ENCODE results near the gene ANKRD65. TPM values are rescaled to one million over a fixed set of nuclear protein-coding genes. Genes with fewer than 3 reads are reported as not detected.
"Not testable (repeated sequence)": the region's sequence is repeated elsewhere in the genome, so short reads cannot be mapped to it uniquely, and the experiment has no call there.

ANKRD65 gene
- total RNA-seq, 1 experiment from 2014 or later: not detected

DNA sequence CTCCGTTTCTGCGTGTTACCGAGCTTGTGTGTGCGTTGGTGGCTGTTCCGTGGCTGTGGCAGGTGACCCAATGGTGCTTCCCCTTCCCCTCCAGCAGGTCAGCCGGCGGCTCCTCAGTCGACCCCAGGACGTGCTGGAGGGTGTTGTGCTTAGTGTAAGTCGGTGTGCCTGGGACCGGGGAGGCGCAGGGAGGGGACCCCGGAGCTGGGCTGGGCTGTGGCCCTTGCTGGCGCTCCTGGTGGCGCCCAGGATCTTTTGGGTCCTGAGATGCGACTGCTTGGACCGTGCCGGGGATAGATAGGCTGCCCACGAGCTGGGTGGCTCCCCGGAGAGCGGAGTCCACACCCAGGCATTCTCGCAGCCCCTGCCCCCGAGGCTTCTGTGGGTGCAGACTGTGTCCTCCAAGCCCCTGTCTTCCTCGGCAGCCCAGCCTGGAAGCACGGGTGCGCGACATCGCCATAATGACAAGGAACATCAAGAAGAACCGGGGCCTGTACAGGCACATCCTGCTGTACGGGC, 34.3 kb upstream of the ANKRD65 start:
- intact Hi-C loops (cut with micrococcal nuclease; ENCODE audit: unreplicated experiment): no loop called here
- H3K36me3 Mint-ChIP-seq (ENCODE audit: insufficient read depth, unreplicated experiment): no peaks in the 10 kb centered on the region
- no peaks in the 10 kb centered on the region for H3K27me3 Mint-ChIP-seq (ENCODE audit: unreplicated experiment)
- no TSS peak for BruUV-seq (replicated peaks)
- no peak overlapping the region for H3K27ac Mint-ChIP-seq (ENCODE audit: unreplicated experiment)
- DNase-seq: no peak
- no peak for TF ChIP-seq CTCF (IDR thresholded peaks at IDR 0.05; ENCODE audit: unreplicated experiment)
- no peak overlapping the region for H3K4me3 Mint-ChIP-seq (ENCODE audit: low read depth, unreplicated experiment)
- no peaks in the 10 kb centered on the region for H3K4me1 Mint-ChIP-seq (ENCODE audit: low read depth, unreplicated experiment)
- H3K9me3 Mint-ChIP-seq (ENCODE audit: low read depth, unreplicated experiment): no peaks in the 10 kb centered on the region
- CTCF ChIA-PET: no interaction called here

DNA sequence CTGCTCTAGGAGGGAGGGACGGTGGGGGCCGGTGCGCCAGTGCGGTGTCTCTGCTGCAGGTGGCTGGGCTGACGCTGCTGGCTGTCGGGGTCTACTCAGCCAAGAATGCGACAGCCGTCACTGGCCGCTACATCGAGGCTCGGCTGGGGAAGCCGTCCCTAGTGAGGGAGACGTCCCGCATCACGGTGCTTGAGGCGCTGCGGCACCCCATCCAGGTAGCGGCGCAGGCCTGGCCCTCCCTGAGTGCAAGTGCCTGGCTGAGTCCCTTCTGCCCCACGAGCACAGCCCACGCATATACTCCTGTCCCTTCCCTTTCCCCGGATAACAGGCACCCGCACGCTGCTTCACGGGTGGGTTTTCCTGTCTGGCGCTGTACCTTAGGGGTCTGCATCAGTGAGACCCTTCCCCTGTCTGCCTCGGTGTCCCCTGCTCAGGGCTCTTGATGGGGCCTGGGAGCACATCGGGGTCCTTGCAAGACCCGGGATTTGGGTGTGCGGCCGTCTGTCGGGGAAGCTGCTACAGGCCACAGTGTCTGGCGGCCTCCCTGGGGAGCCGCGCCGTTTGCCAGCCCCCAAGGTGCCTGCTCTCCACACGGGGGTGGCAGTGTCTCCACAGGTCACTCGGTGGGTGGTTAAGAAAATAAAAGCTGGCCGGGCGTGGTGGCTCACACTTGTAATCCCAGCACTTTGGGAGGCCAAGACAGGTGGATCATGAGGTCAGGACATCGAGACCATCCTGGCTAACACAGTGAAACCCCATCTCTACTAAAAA, 33.4 kb upstream of the ANKRD65 start:
- DNase-seq; H3K27ac Mint-ChIP-seq (ENCODE audit: unreplicated experiment); CTCF ChIA-PET; intact Hi-C loops (cut with micrococcal nuclease; ENCODE audit: unreplicated experiment); H3K27me3 Mint-ChIP-seq (ENCODE audit: unreplicated experiment); H3K4me3 Mint-ChIP-seq (ENCODE audit: low read depth, unreplicated experiment); H3K4me1 Mint-ChIP-seq (ENCODE audit: low read depth, unreplicated experiment); H3K36me3 Mint-ChIP-seq (ENCODE audit: insufficient read depth, unreplicated experiment); H3K9me3 Mint-ChIP-seq (ENCODE audit: low read depth, unreplicated experiment); BruUV-seq (replicated peaks): not testable (repeated sequence)

DNA sequence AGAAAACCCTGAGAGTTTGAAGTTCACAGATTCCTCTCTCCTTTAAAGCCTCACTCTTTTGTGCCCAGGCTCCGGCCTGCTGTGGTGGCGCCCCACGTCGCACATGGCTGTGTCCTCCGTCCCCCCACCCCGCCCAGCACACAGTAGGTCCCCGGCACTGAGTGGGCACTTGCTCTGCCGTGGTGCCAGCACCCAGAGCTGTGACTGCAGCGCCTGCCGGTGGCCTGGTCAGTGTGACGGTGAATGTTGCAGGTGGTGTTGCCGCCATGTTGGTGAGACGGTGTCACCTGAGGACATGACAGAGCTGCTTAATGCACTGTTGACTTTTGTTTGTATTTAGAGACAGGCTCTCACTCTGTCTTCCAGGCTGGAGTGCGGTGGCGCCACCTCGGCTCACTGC, 31.8 kb upstream of the ANKRD65 start:
- no peaks in the 10 kb centered on the region for H3K4me1 Mint-ChIP-seq (ENCODE audit: low read depth, unreplicated experiment)
- H3K4me3 Mint-ChIP-seq (ENCODE audit: low read depth, unreplicated experiment): no peak overlapping the region
- no peaks in the 10 kb centered on the region for H3K9me3 Mint-ChIP-seq (ENCODE audit: low read depth, unreplicated experiment)
- no peak overlapping the region for H3K27ac Mint-ChIP-seq (ENCODE audit: unreplicated experiment)
- intact Hi-C loops (cut with micrococcal nuclease; ENCODE audit: unreplicated experiment): no loop called here
- TF ChIP-seq CTCF (IDR thresholded peaks at IDR 0.05; ENCODE audit: unreplicated experiment): no peak
- BruUV-seq (replicated peaks): no TSS peak
- CTCF ChIA-PET: no interaction called here
- H3K36me3 Mint-ChIP-seq (ENCODE audit: insufficient read depth, unreplicated experiment): no peaks in the 10 kb centered on the region
- H3K27me3 Mint-ChIP-seq (ENCODE audit: unreplicated experiment): peaks cover 17% of the 10 kb centered on the region
- DNase-seq: no peak

GRCh38 chr1:1452365-1452739, 31.3 kb upstream of the ANKRD65 start:
- peaks cover 17% of the 10 kb centered on the region for H3K27me3 Mint-ChIP-seq (ENCODE audit: unreplicated experiment)
- CTCF ChIA-PET; H3K36me3 Mint-ChIP-seq (ENCODE audit: insufficient read depth, unreplicated experiment); H3K9me3 Mint-ChIP-seq (ENCODE audit: low read depth, unreplicated experiment); H3K4me1 Mint-ChIP-seq (ENCODE audit: low read depth, unreplicated experiment); intact Hi-C loops (cut with micrococcal nuclease; ENCODE audit: unreplicated experiment); BruUV-seq (replicated peaks); H3K4me3 Mint-ChIP-seq (ENCODE audit: low read depth, unreplicated experiment); H3K27ac Mint-ChIP-seq (ENCODE audit: unreplicated experiment); DNase-seq: not testable (repeated sequence)

- no peaks in the 10 kb centered on the region for H3K4me1 Mint-ChIP-seq (ENCODE audit: low read depth, unreplicated experiment)
- no peak for DNase-seq
- intact Hi-C loops (cut with micrococcal nuclease; ENCODE audit: unreplicated experiment): no loop called here
- H3K36me3 Mint-ChIP-seq (ENCODE audit: insufficient read depth, unreplicated experiment): no peaks in the 10 kb centered on the region
- CTCF ChIA-PET: no interaction called here
- no TSS peak for BruUV-seq (replicated peaks)
- H3K27ac Mint-ChIP-seq (ENCODE audit: unreplicated experiment): no peak overlapping the region
- H3K27me3 Mint-ChIP-seq (ENCODE audit: unreplicated experiment): peaks cover 17% of the 10 kb centered on the region
- H3K9me3 Mint-ChIP-seq (ENCODE audit: low read depth, unreplicated experiment): no peaks in the 10 kb centered on the region
- no peak for TF ChIP-seq CTCF (IDR thresholded peaks at IDR 0.05; ENCODE audit: unreplicated experiment)
- H3K4me3 Mint-ChIP-seq (ENCODE audit: low read depth, unreplicated experiment): no peak overlapping the region
These were observed 30.8 kb upstream of the ANKRD65 start for GRCh38 chr1:1451696-1452364.

- intact Hi-C loops (cut with micrococcal nuclease; ENCODE audit: unreplicated experiment); BruUV-seq (replicated peaks): not testable (repeated sequence)
These were observed 29.5 kb upstream of the ANKRD65 start for GRCh38 chr1:1450616-1451015.

More at GRCh38 chr1:1450616-1451015, 29.5 kb upstream of the ANKRD65 start:
- H3K36me3 Mint-ChIP-seq (ENCODE audit: insufficient read depth, unreplicated experiment); H3K4me3 Mint-ChIP-seq (ENCODE audit: low read depth, unreplicated experiment); DNase-seq; H3K9me3 Mint-ChIP-seq (ENCODE audit: low read depth, unreplicated experiment); H3K27ac Mint-ChIP-seq (ENCODE audit: unreplicated experiment); H3K4me1 Mint-ChIP-seq (ENCODE audit: low read depth, unreplicated experiment); CTCF ChIA-PET: not testable (repeated sequence)
- peaks cover 17% of the 10 kb centered on the region for H3K27me3 Mint-ChIP-seq (ENCODE audit: unreplicated experiment)
